Kidney (tissue), 14 donors: ENCODE measurements around the gene DISP3. TPM values are rescaled to one million over a fixed set of nuclear protein-coding genes. Genes with fewer than 3 reads are reported as not detected.

ENCODE experiments used
- DNase-seq, 5 donors: peaks; one replicate each; pipeline ENCODE4 v3.0.0-alpha.2; 2013 to 2020
- FAIRE-seq: peaks from 2 replicates; lab custom pipeline; 2012; peaks lifted over from hg19 to GRCh38; lab: Jason Lieb, UNC
- H3K27ac ChIP-seq, 2 donors: one replicate each; pipeline ENCODE4 v1.7.0; 2013; ENCODE audit warnings: low read depth in 2 of 2, low read length in 2 of 2, inconsistent platforms in 1 of 2
- H3K27me3 ChIP-seq: one replicate; pipeline ENCODE4 v1.7.1; 2013; ENCODE audit warnings: low read length, inconsistent platforms; ENCODE audit not compliant: control insufficient read depth, insufficient read depth
- H3K36me3 ChIP-seq, 3 donors: one replicate each; pipeline versions ENCODE4 v1.7.0 to v1.7.1; 2013; ENCODE audit warnings: low read length in 3 of 3, control low read depth in 1 of 3, inconsistent platforms in 1 of 3; ENCODE audit not compliant: insufficient read depth in 3 of 3, control insufficient read depth in 2 of 3
- H3K4me1 ChIP-seq, 3 donors: one replicate each; pipeline versions ENCODE4 v1.7.0 to v1.7.1; 2013; ENCODE audit warnings: low read length in 3 of 3, inconsistent platforms in 1 of 3, low read depth in 1 of 3; ENCODE audit not compliant: control insufficient read depth in 2 of 3, insufficient read depth in 2 of 3
- H3K4me3 ChIP-seq, 3 donors: one replicate each; pipeline versions ENCODE4 v1.7.0 to v1.8.1; 2013; ENCODE audit warnings: low read length in 3 of 3, control low read depth in 1 of 3, inconsistent platforms in 1 of 3
- H3K9ac ChIP-seq, 3 donors: one replicate each; pipeline versions ENCODE4 v1.7.0 to v1.7.1; 2013; ENCODE audit warnings: low read length in 3 of 3, control low read depth in 1 of 3, inconsistent platforms in 1 of 3
- H3K9me3 ChIP-seq, 3 donors: one replicate each; pipeline versions ENCODE4 v1.7.0 to v1.7.1; 2013; ENCODE audit warnings: low read length in 3 of 3, control low read depth in 1 of 3, inconsistent platforms in 1 of 3; ENCODE audit not compliant: control insufficient read depth in 2 of 3, insufficient read depth in 1 of 3
- CTCF ChIP-seq: IDR thresholded peaks from 3 replicates; pipeline ENCODE4 v1.5.1; 2012; ENCODE audit warnings: mild to moderate bottlenecking, moderate library complexity, borderline replicate concordance; ENCODE audit not compliant: insufficient read depth; ENCODE audit errors: extremely low read depth
- intact Hi-C: fragments of 100-400 bp; cut with DNase I; formaldehyde crosslinking; loops from one replicate; pipeline ENCODE4 v1.11.1; 2022
- polyA plus RNA-seq: library from polyadenylated mRNA; stranded (reverse); fragments of 350-450 nt; fragmentation: Illumina TruSeq; extraction: RNeasy Lipid Tissue Mini Kit (QIAGEN cat#74804); gene quantifications from one replicate; pipeline ENCODE4 v1.2.3, GENCODE V29; 2014; ENCODE audit warnings: low read depth, low replicate concordance; ENCODE audit not compliant: insufficient read depth
- total RNA-seq: library from RNA; stranded (reverse); fragmentation: NEBNext Ultra II Directional; extraction: Animal tissue kit (Norgen Biotek cat#: 25700); gene quantifications from one replicate; pipeline ENCODE4 v1.2.1, GENCODE V29; 2021
- donor health status: control.
- donor health status: control.
- donor health status: control.
- donor health status: control.
- donor health status: control.
- donor health status: DM: yes; HTN: yes; CAD: no.
- donor health status: Normal renal cell carcinoma (clear cell type).

DISP3 gene
- total and polyA plus RNA-seq, 2 donors from 2014 or later, result 0.19 TPM; not detected in 1

- FAIRE-seq (no peak), DNase-seq (peak in 1 of 5 donors; percentile 34)
- no peak for TF ChIP-seq CTCF
- Histone ChIP-seq H3K9ac (no peak overlapping the region), H3K27ac (no peak overlapping the region), H3K4me3 (no peak overlapping the region), H3K4me1 (no peaks in the 10 kb centered on the region), H3K9me3 (no peaks in the 10 kb centered on the region), H3K36me3 (no peaks in the 10 kb centered on the region), H3K27me3 (no peaks in the 10 kb centered on the region)
- intact Hi-C loops, result no loop called here
Observed at GRCh38 chr1:11516961-11517635, 38.1 kb downstream of the DISP3 start.

GRCh38 chr1:11518016-11518701 is 39.2 kb downstream of the DISP3 start:
- FAIRE-seq (no peak), DNase-seq (peak in 1 of 5 donors; percentile 44)
- intact Hi-C loops, result no loop called here
- Histone ChIP-seq H3K9me3 (no peaks in the 10 kb centered on the region), H3K9ac (no peak overlapping the region), H3K4me1 (no peaks in the 10 kb centered on the region), H3K36me3 (no peaks in the 10 kb centered on the region), H3K27ac (no peak overlapping the region), H3K27me3 (no peaks in the 10 kb centered on the region), H3K4me3 (no peak overlapping the region)
- no peak for TF ChIP-seq CTCF

- intact Hi-C loops, result no loop called here
- Histone ChIP-seq H3K9ac (no peak overlapping the region), H3K4me3 (no peak overlapping the region), H3K27ac (no peak overlapping the region), H3K4me1 (no peaks in the 10 kb centered on the region), H3K9me3 (no peaks in the 10 kb centered on the region), H3K27me3 (no peaks in the 10 kb centered on the region), H3K36me3 (no peaks in the 10 kb centered on the region)
- DNase-seq, result peak in 1 of 5 donors; percentile 39
- FAIRE-seq, result no peak
- TF ChIP-seq CTCF, result no peak
Observed at GRCh38 chr1:11518791-11519628, 40.1 kb downstream of the DISP3 start.
